Measurements from ENCODE around the gene KRTAP10-12. TPM values are rescaled to one million over a fixed set of nuclear protein-coding genes. Genes with fewer than 3 reads are reported as not detected.
"Not testable (repeated sequence)": the region's sequence is repeated elsewhere in the genome, so short reads cannot be mapped to it uniquely, and the experiment has no call there.

Gene KRTAP10-12, protein sequence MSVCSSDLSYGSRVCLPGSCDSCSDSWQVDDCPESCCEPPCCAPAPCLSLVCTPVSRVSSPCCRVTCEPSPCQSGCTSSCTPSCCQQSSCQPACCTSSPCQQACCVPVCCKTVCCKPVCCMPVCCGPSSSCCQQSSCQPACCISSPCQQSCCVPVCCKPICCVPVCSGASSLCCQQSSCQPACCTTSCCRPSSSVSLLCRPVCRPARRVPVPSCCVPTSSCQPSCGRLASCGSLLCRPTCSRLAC
- not detected for total RNA-seq
- polyA plus RNA-seq: not detected
- not detected for total RNA-seq

DNA sequence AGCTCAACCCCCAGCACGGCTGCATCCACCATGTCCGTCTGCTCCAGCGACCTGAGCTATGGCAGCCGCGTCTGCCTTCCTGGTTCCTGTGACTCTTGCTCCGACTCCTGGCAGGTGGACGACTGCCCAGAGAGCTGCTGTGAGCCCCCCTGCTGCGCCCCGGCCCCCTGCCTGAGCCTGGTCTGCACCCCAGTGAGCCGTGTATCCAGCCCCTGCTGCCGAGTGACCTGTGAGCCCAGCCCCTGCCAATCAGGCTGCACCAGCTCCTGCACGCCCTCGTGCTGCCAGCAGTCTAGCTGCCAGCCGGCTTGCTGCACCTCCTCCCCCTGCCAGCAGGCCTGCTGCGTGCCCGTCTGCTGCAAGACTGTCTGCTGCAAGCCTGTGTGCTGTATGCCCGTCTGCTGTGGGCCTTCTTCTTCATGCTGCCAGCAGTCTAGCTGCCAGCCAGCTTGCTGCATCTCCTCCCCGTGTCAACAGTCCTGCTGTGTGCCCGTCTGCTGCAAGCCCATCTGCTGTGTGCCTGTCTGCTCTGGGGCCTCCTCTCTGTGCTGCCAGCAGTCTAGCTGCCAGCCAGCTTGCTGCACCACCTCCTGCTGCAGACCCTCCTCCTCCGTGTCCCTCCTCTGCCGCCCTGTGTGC is at the start of gene KRTAP10-12:
TSS of gene KRTAP10-12 (plus strand) at position 1 of the 639 bp plus-strand sequence. CDS start at position 31, 30 bp downstream.
- not testable (repeated sequence) for H3K27ac ChIP-seq (ENCODE audit: low read depth, low read length); H3K36me3 ChIP-seq (ENCODE audit: control insufficient read depth in 2 of 3, insufficient read depth in 3 of 3, low read length in 3 of 3); H3K36me3 Mint-ChIP-seq; H3K9me3 ChIP-seq (ENCODE audit: control insufficient read depth in 2 of 3, low read length in 3 of 3); ATAC-seq; H3K4me3 ChIP-seq (ENCODE audit: low read length); H3K27me3 ChIP-seq (ENCODE audit: control insufficient read depth in 2 of 2, insufficient read depth in 2 of 2, low read length in 2 of 2); H3K4me1 ChIP-seq (ENCODE audit: control insufficient read depth in 2 of 2, insufficient read depth in 2 of 2, low read length in 2 of 2); DNase-seq
- H3K27ac Mint-ChIP-seq: peak within 1 kb of the TSS in 4 of 9 donors; percentile 24 to 82 (median 44)
- H3K4me1 Mint-ChIP-seq: peaks cover 2 to 24% (median 12%) of the 10 kb centered on the region in 7 donors
- intact Hi-C loops (cut with micrococcal nuclease): loop anchor here in 1 of 2 donors (10.0 kb wide), 1 partner anchor 152 kb away; the partner anchor contains the start of gene KRTAP10-1
- POLR2A ChIA-PET: interaction anchor here (1.1 kb wide), 1 partner anchor 79 kb away, joined by 4 read pairs; no protein-coding TSS in a partner anchor
- peaks cover 0 to 13% (median 9%) of the 10 kb centered on the region in 11 donors for H3K9me3 Mint-ChIP-seq
- H3K27me3 Mint-ChIP-seq: peaks cover 45 to 73% (median 48%) of the 10 kb centered on the region in 5 donors
- peak within 1 kb of the TSS in 1 of 10 donors; percentile 42 for H3K4me3 Mint-ChIP-seq
- CTCF ChIA-PET: interaction anchor here (0.7 kb wide), 1 partner anchor 187 kb away, joined by 4 read pairs; no protein-coding TSS in a partner anchor

DNA sequence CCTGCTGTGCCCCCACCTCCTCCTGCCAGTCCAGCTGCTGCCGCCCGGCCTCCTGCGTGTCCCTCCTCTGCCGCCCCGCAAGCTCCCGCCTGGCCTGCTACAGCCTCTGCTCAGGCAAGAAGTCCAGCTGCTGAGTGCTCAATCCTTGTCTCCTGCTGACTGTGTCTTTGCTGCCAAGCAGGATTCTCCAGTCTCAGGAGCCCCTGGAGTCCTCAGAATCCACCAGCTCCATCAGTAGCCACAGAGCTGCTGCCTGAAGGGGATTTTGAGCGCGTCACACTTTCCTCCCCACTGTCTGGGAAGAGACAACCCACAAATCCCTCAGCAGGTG is 49.8 kb upstream of the KRTAP10-12 start:
- peaks cover 4 to 36% (median 25%) of the 10 kb centered on the region in 11 donors for H3K9me3 Mint-ChIP-seq
- H3K36me3 Mint-ChIP-seq: peaks cover 8 to 24% (median 10%) of the 10 kb centered on the region in 5 donors
- ATAC-seq (no peak), DNase-seq (no peak)
- intact Hi-C loops (cut with micrococcal nuclease): no loop called here
- H3K27ac Mint-ChIP-seq: peak overlapping the region in 2 of 9 donors; percentile 48 to 83
- H3K4me1 Mint-ChIP-seq: peaks cover 0 to 10% (median 8%) of the 10 kb centered on the region in 7 donors
- no peak overlapping the region for H3K27ac ChIP-seq (ENCODE audit: low read depth, low read length)
- no peaks in the 10 kb centered on the region for H3K4me1 ChIP-seq (ENCODE audit: control insufficient read depth in 2 of 2, insufficient read depth in 2 of 2, low read length in 2 of 2)
- H3K36me3 ChIP-seq (ENCODE audit: control insufficient read depth in 2 of 3, insufficient read depth in 3 of 3, low read length in 3 of 3): no peaks in the 10 kb centered on the region
- no peak overlapping the region for H3K4me3 Mint-ChIP-seq
- H3K4me3 ChIP-seq (ENCODE audit: low read length): no peak overlapping the region
- ChIA-PET CTCF (interaction anchor here (1.0 kb wide), 1 partner anchor 10 kb away, joined by 3 read pairs; the partner anchor contains the start of gene KRTAP10-10), POLR2A (interaction anchor here (0.9 kb wide), 1 partner anchor 11 kb away, joined by 3 read pairs; the partner anchor contains the start of gene KRTAP12-3)
- H3K27me3 Mint-ChIP-seq: peaks cover 0 to under 1% (median 0%) of the 10 kb centered on the region in 5 donors
- H3K9me3 ChIP-seq (ENCODE audit: control insufficient read depth in 2 of 3, low read length in 3 of 3): peaks cover 0 to 15% (median 6%) of the 10 kb centered on the region in 3 experiments
- H3K27me3 ChIP-seq (ENCODE audit: control insufficient read depth in 2 of 2, insufficient read depth in 2 of 2, low read length in 2 of 2): no peaks in the 10 kb centered on the region

DNA sequence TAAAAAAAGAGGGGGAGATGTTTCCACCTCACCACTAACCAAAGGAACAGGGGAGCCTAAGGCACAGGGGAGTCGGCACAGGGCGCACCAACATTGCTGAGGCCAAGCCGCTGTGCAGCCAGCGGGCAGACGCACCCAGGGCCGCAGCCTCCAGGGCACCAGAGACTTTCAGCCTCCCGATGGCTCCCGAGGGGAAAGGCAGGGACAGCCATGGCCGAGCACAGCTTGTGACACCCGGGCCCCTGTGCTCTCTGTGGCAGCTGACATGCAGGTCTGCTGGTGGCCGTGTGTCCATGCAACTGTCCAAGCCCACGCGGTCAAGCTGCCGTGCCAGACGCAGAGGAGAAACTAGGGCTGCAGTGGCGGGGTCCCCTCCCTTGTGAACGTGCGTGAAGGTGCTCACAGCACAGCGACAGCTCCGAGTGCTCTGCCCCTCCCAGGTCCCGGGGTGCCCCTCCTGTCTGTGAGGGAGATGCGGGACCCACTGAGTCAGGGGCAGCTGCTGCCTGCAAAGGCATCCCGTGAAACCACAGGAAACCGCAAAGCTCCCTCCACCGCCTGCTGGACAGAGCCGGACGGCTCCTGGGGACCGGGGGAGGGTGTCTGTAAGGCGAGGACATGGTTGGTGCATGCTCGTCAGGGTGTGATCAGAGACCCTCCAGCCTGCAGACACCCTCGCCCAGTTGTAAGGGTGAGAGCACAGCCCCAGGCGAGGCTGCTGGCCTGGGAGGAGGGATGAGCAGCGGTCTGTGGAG is 48.2 kb upstream of the KRTAP10-12 start:
- Mint-ChIP-seq H3K4me1 (peaks cover 3 to 17% (median 14%) of the 10 kb centered on the region in 7 donors), H3K9me3 (peaks cover 0 to 32% (median 17%) of the 10 kb centered on the region in 11 donors), H3K36me3 (peaks cover 10 to 15% (median 12%) of the 10 kb centered on the region in 5 donors), H3K4me3 (no peak overlapping the region), H3K27me3 (no peaks in the 10 kb centered on the region), H3K27ac (no peak overlapping the region)
- Histone ChIP-seq H3K36me3 (ENCODE audit: control insufficient read depth in 2 of 3, insufficient read depth in 3 of 3, low read length in 3 of 3) (no peaks in the 10 kb centered on the region), H3K27me3 (ENCODE audit: control insufficient read depth in 2 of 2, insufficient read depth in 2 of 2, low read length in 2 of 2) (no peaks in the 10 kb centered on the region), H3K9me3 (ENCODE audit: control insufficient read depth in 2 of 3, low read length in 3 of 3) (peaks cover 0 to 10% (median 6%) of the 10 kb centered on the region in 3 experiments), H3K4me3 (ENCODE audit: low read length) (no peak overlapping the region), H3K4me1 (ENCODE audit: control insufficient read depth in 2 of 2, insufficient read depth in 2 of 2, low read length in 2 of 2) (peaks cover 3% of the 10 kb centered on the region in 2 donors), H3K27ac (ENCODE audit: low read depth, low read length) (no peak overlapping the region)
- DNase-seq (no peak), ATAC-seq (no peak)
- intact Hi-C loops (cut with micrococcal nuclease): no loop called here
- ChIA-PET POLR2A (no interaction called here), CTCF (no interaction called here)

DNA sequence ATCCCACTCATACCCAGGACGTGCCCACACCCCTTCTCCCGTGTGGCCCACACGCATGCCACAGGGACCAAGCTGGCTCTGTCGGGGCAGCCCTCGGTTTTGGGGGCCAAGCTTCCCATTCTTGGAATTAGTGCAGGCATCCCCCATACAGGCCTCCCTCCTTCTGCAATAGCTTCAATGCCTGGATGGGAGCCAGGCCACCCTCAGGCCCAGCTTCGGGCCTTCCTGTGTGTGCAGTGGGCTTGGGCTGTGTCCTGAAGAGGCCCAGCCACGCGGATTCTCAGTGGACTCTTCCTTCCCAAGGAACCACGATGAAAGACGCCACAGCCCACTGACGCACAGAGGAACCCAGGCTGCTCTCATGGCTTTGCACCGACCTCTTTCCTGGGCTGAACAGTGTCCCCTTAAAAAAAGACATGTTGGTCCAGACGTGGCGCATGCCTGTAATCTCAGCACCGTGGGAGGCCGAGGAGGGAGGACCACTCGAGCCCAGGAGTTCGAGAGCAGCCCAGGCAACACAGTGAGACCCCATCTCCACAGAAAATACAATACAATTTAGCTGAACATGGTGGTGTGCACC is 47.4 kb upstream of the KRTAP10-12 start:
- Mint-ChIP-seq H3K36me3 (peaks cover 3 to 17% (median 6%) of the 10 kb centered on the region in 5 donors), H3K9me3 (peaks cover 0 to 32% (median 13%) of the 10 kb centered on the region in 11 donors), H3K27me3 (no peaks in the 10 kb centered on the region), H3K27ac (peak overlapping the region in 2 of 9 donors; percentile 29 to 30), H3K4me1 (peaks cover 11 to 26% (median 23%) of the 10 kb centered on the region in 7 donors), H3K4me3 (no peak overlapping the region)
- Histone ChIP-seq H3K9me3 (ENCODE audit: control insufficient read depth in 2 of 3, low read length in 3 of 3) (peaks cover 0 to 6% (median 5%) of the 10 kb centered on the region in 3 experiments), H3K27me3 (ENCODE audit: control insufficient read depth in 2 of 2, insufficient read depth in 2 of 2, low read length in 2 of 2) (no peaks in the 10 kb centered on the region), H3K4me3 (ENCODE audit: low read length) (no peak overlapping the region), H3K27ac (ENCODE audit: low read depth, low read length) (no peak overlapping the region), H3K36me3 (ENCODE audit: control insufficient read depth in 2 of 3, insufficient read depth in 3 of 3, low read length in 3 of 3) (no peaks in the 10 kb centered on the region), H3K4me1 (ENCODE audit: control insufficient read depth in 2 of 2, insufficient read depth in 2 of 2, low read length in 2 of 2) (peaks cover 12% of the 10 kb centered on the region in 2 donors)
- intact Hi-C loops (cut with micrococcal nuclease): loop anchor here in 1 of 2 donors (10.0 kb wide), 1 partner anchor 65 kb away; the partner anchor contains the start of gene KRTAP10-5
- POLR2A ChIA-PET: no interaction called here
- DNase-seq (no peak), ATAC-seq (no peak)
- CTCF ChIA-PET: no interaction called here

DNA sequence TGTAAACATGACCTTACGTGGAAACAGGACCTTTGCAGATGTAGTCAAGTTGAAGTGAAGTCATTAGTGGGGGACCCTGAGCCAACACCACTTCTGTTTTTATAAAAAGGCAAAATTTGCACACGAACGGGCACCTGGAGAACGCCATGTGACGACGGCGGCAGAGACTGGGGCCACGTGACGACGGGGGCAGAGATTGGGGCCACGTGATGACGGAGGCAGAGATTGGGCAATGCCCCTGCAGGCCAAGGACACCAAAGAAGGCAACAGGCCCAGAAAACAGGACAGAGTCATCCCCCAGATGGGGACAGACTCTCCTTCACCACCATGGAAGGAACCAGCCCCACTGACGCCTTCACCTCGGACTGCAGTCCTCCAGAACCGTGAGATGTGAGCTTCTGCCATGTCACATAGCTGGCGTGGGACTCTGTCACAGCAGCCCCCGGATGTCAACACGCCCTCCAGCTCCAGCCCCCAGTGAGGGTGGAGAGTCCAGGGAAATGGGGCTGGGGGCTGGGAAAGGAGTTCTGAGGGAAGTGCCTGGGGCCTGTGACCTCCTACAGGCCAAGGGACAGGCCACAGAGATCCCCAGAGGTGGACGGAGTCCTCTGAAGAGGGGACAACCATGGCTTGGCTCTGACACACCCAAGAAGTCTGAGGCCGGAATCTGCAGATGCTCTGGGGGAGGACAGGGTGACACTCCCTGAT is 46.6 kb upstream of the KRTAP10-12 start:
- H3K27ac Mint-ChIP-seq: peak overlapping the region in 2 of 9 donors; percentile 82 to 85
- peaks cover 0 to 31% (median 11%) of the 10 kb centered on the region in 11 donors for H3K9me3 Mint-ChIP-seq
- CTCF ChIA-PET: no interaction called here
- peaks cover 0 to 22% (median 0%) of the 10 kb centered on the region in 5 donors for H3K36me3 Mint-ChIP-seq
- DNase-seq (no peak), ATAC-seq (no peak)
- H3K4me1 Mint-ChIP-seq: peaks cover 17 to 34% (median 28%) of the 10 kb centered on the region in 7 donors
- no peak overlapping the region for H3K27ac ChIP-seq (ENCODE audit: low read depth, low read length)
- no peak overlapping the region for H3K4me3 Mint-ChIP-seq
- peaks cover 0 to 3% (median 1%) of the 10 kb centered on the region in 3 experiments for H3K9me3 ChIP-seq (ENCODE audit: control insufficient read depth in 2 of 3, low read length in 3 of 3)
- H3K4me3 ChIP-seq (ENCODE audit: low read length): no peak overlapping the region
- no peaks in the 10 kb centered on the region for H3K27me3 Mint-ChIP-seq
- peaks cover 18 to 20% of the 10 kb centered on the region in 2 donors for H3K4me1 ChIP-seq (ENCODE audit: control insufficient read depth in 2 of 2, insufficient read depth in 2 of 2, low read length in 2 of 2)
- POLR2A ChIA-PET: no interaction called here
- no peaks in the 10 kb centered on the region for H3K27me3 ChIP-seq (ENCODE audit: control insufficient read depth in 2 of 2, insufficient read depth in 2 of 2, low read length in 2 of 2)
- intact Hi-C loops (cut with micrococcal nuclease): loop anchor here in 1 of 2 donors (10.0 kb wide), 1 partner anchor 66 kb away; the partner anchor contains the start of gene KRTAP10-5
- H3K36me3 ChIP-seq (ENCODE audit: control insufficient read depth in 2 of 3, insufficient read depth in 3 of 3, low read length in 3 of 3): no peaks in the 10 kb centered on the region
